ENCODE measurements around the gene MCRS1. TPM values are rescaled to one million over a fixed set of nuclear protein-coding genes. Genes with fewer than 3 reads are reported as not detected.

MCRS1 gene
- total and polyA plus RNA-seq, 2 donors (not counting 3 experiments of a cell fraction or from before 2014, with no cell fraction given), result 71.1 to 99.3 TPM

GRCh38 chr12:49537752-49538509, 30.0 kb downstream of the MCRS1 start:
- no TSS peak for BruUV-seq (replicated peaks)
- peak overlapping the region; percentile 13 for H3K4me2 ChIP-seq (ENCODE audit: insufficient read depth, low read length)
- H3K27ac ChIP-seq (ENCODE audit: insufficient read depth, low read depth, low read length), result no peak overlapping the region
- H2AFZ ChIP-seq (ENCODE audit: low read depth, low read length), result no peak overlapping the region
- DNase-seq (ENCODE audit: low read depth, low spot score), result no peak
- no peaks in the 10 kb centered on the region for H3K9me3 ChIP-seq (replicated peaks; ENCODE audit: control insufficient read depth, insufficient read depth, low read length)
- H3K4me3 ChIP-seq (replicated peaks in 1 of 3; ENCODE audit: insufficient read depth in 1 of 3, low read depth in 1 of 3, low read length in 3 of 3), result no peak overlapping the region
- dilution Hi-C loops (cut with MboI; ENCODE audit: extremely low pct_ligation_motif_present, low sequenced_read_pairs) (no loop called here), intact Hi-C loops (cut with micrococcal nuclease) (no loop called here)
- TF ChIP-seq GATA2 (IDR thresholded peaks at IDR 0.05; ENCODE audit: insufficient read depth, insufficient read length, low read depth, low read length) (no peak), EZH2 (IDR thresholded peaks at IDR 0.05; ENCODE audit: borderline replicate concordance, low read depth, low read length, severe bottlenecking) (peak; percentile 95), POLR2AphosphoS5 (IDR thresholded peaks at IDR 0.05; ENCODE audit: insufficient read depth, low read depth, low read length) (peak; percentile 33)
- FAIRE-seq, result no peak
- H3K9me1 ChIP-seq (replicated peaks; ENCODE audit: control insufficient read depth, extremely low read depth, insufficient read depth, low read length), result no peaks in the 10 kb centered on the region
- CTCF ChIA-PET, result interaction anchor here (1.0 to 7.0 kb wide), 6 partner anchors 15 to 196 kb away, joined by 3 to 43 read pairs (median 4); partner anchors contain the start of gene DNAJC22
- H3K4me1 ChIP-seq (ENCODE audit: control insufficient read depth, extremely low read depth, insufficient read depth, low read length), result peaks cover 8% of the 10 kb centered on the region
- H3K36me3 ChIP-seq (ENCODE audit: control insufficient read depth in 2 of 2, extremely low read depth in 1 of 2, insufficient read depth in 2 of 2, low read length in 2 of 2), result no peaks in the 10 kb centered on the region
- H4K20me1 ChIP-seq (replicated peaks; ENCODE audit: control insufficient read depth, extremely low read depth, insufficient read depth, low read length), result no peaks in the 10 kb centered on the region
- no peak overlapping the region for H3K9ac ChIP-seq (replicated peaks; ENCODE audit: extremely low read depth, insufficient read depth, low read length)
- no peaks in the 10 kb centered on the region for H3K79me2 ChIP-seq (ENCODE audit: control insufficient read depth, insufficient read depth, low read length)
- POLR2A ChIA-PET, result no interaction called here
- H3K27me3 ChIP-seq (ENCODE audit: control insufficient read depth in 2 of 2, insufficient read depth in 2 of 2, low read length in 2 of 2), result peaks cover 20 to 35% of the 10 kb centered on the region in 2 experiments

GRCh38 chr12:49537231-49537751, 30.7 kb downstream of the MCRS1 start:
- Histone ChIP-seq H3K9ac (replicated peaks; ENCODE audit: extremely low read depth, insufficient read depth, low read length) (no peak overlapping the region), H3K4me2 (ENCODE audit: insufficient read depth, low read length) (peak overlapping the region; percentile 13), H3K36me3 (ENCODE audit: control insufficient read depth in 2 of 2, extremely low read depth in 1 of 2, insufficient read depth in 2 of 2, low read length in 2 of 2) (no peaks in the 10 kb centered on the region), H3K9me3 (replicated peaks; ENCODE audit: control insufficient read depth, insufficient read depth, low read length) (no peaks in the 10 kb centered on the region), H4K20me1 (replicated peaks; ENCODE audit: control insufficient read depth, extremely low read depth, insufficient read depth, low read length) (no peaks in the 10 kb centered on the region), H3K4me3 (replicated peaks in 1 of 3; ENCODE audit: insufficient read depth in 1 of 3, low read depth in 1 of 3, low read length in 3 of 3) (no peak overlapping the region), H3K27ac (ENCODE audit: insufficient read depth, low read depth, low read length) (no peak overlapping the region), H3K4me1 (ENCODE audit: control insufficient read depth, extremely low read depth, insufficient read depth, low read length) (peaks cover 8% of the 10 kb centered on the region), H3K27me3 (ENCODE audit: control insufficient read depth in 2 of 2, insufficient read depth in 2 of 2, low read length in 2 of 2) (peaks cover 20 to 35% of the 10 kb centered on the region in 2 experiments), H3K79me2 (ENCODE audit: control insufficient read depth, insufficient read depth, low read length) (no peaks in the 10 kb centered on the region), H3K9me1 (replicated peaks; ENCODE audit: control insufficient read depth, extremely low read depth, insufficient read depth, low read length) (no peaks in the 10 kb centered on the region), H2AFZ (ENCODE audit: low read depth, low read length) (no peak overlapping the region)
- ChIA-PET POLR2A (interaction anchor here (0.7 kb wide), 1 partner anchor 497 kb away, joined by 7 read pairs; no protein-coding TSS in a partner anchor), CTCF (interaction anchor here (0.7 to 7.0 kb wide), 7 partner anchors 16 to 196 kb away, joined by 3 to 43 read pairs (median 4); partner anchors contain the start of gene DNAJC22)
- DNase-seq (ENCODE audit: low read depth, low spot score) (no peak), FAIRE-seq (no peak)
- intact Hi-C loops (cut with micrococcal nuclease) (no loop called here), dilution Hi-C loops (cut with MboI; ENCODE audit: extremely low pct_ligation_motif_present, low sequenced_read_pairs) (no loop called here)
- no TSS peak for BruUV-seq (replicated peaks)
- TF ChIP-seq EZH2 (IDR thresholded peaks at IDR 0.05; ENCODE audit: borderline replicate concordance, low read depth, low read length, severe bottlenecking), result no peak
- TF ChIP-seq FOS (IDR thresholded peaks at IDR 0.05; ENCODE audit: borderline replicate concordance, insufficient read depth, low read length), result no peak
- TF ChIP-seq GATA2 (IDR thresholded peaks at IDR 0.05; ENCODE audit: insufficient read depth, insufficient read length, low read depth, low read length), result no peak
- TF ChIP-seq POLR2A (IDR thresholded peaks at IDR 0.05; ENCODE audit: low read depth, low read length), result no peak
- no peak for TF ChIP-seq POLR2AphosphoS5 (IDR thresholded peaks at IDR 0.05; ENCODE audit: insufficient read depth, low read depth, low read length)
- TF ChIP-seq MAX (IDR thresholded peaks at IDR 0.05; ENCODE audit: insufficient read depth, insufficient read length), result no peak
- no peak for TF ChIP-seq MYC (IDR thresholded peaks at IDR 0.05; ENCODE audit: low read depth, low read length)
- no peak for TF ChIP-seq JUN (IDR thresholded peaks at IDR 0.05; ENCODE audit: borderline replicate concordance, insufficient read depth, insufficient read length, low read depth)
- no peak for TF ChIP-seq CTCF (IDR thresholded peaks at IDR 0.05; ENCODE audit: extremely low read depth in 1 of 2, insufficient read depth in 1 of 2, low read depth in 1 of 2, low read length in 2 of 2)
